ENCODE measurements around the gene TAS2R41.

- TF ChIP-seq POLR2A (IDR thresholded peaks at IDR 0.05; ENCODE audit: low read length) (no peak), GATA1 (IDR thresholded peaks at IDR 0.05; ENCODE audit: low read depth, low read length) (no peak)
Observed at GRCh38 chr7:143492799-143493739, 15.4 kb downstream of the TAS2R41 start.

All from erythroblast (primary cell).